Panc1 (cell line): Measurements from ENCODE around the gene YY2. TPM values are rescaled to one million over a fixed set of nuclear protein-coding genes. Genes with fewer than 3 reads are reported as not detected.

Source experiments
- ATAC-seq: fragments of 200-7000 bp; cut with Tn5 transposase; 2 replicates; pipeline ENCODE4 v1.9.1; 2020; ENCODE audit warnings: mild to moderate bottlenecking, moderate library complexity
- Bru-seq: library from RNA; stranded (reverse); fragments of 400-500 nt; gene quantifications from one replicate; lab custom pipeline; 2021; lab: Mats Ljungman, UMichigan
- BruChase-seq, 2 experiments: library from RNA; stranded (reverse); fragments of 400-500 nt; gene quantifications; one replicate each; lab custom pipeline; 2021; lab: Mats Ljungman, UMichigan
- BruUV-seq: library from RNA; stranded (reverse); fragments of 400-500 nt; replicated peaks from 2 replicates; lab custom pipeline; 2021; lab: Mats Ljungman, UMichigan
- CTCF ChIA-PET: fragments of 300-600 bp; sonication (Branson Sonifier 250); formaldehyde crosslinking; loops from one replicate; lab custom pipeline; 2022; ENCODE audit warnings: antibody characterized with exemption; lab: Charles Lee
- POLR2A ChIA-PET: fragments of 300-600 bp; sonication (Branson Sonifier 250); formaldehyde crosslinking; loops from one replicate; lab custom pipeline; 2022; ENCODE audit warnings: antibody characterized with exemption; lab: Charles Lee
- DNase-seq: peaks from one replicate; pipeline ENCODE4 v3.0.0-alpha.2; 2010; ENCODE audit warnings: low read depth, low spot score
- H3K27ac ChIP-seq: 2 replicates; pipeline ENCODE4 v1.5.1; 2011; ENCODE audit warnings: mild to moderate bottlenecking, low read length, inconsistent platforms
- H3K27me3 ChIP-seq: fragments of 200-500 bp; sonication (Bioruptor generic); 2 replicates; pipeline ENCODE4 v1.6.0; 2014; ENCODE audit warnings: low read length, inconsistent platforms; ENCODE audit not compliant: control insufficient read depth, insufficient read depth
- H3K36me3 ChIP-seq: fragments of 200-500 bp; sonication (Bioruptor generic); 2 replicates; pipeline ENCODE4 v1.5.1; 2014; ENCODE audit warnings: inconsistent platforms, mild to moderate bottlenecking, low read length, moderate library complexity; ENCODE audit not compliant: control insufficient read depth, insufficient read depth
- H3K4me1 ChIP-seq: 2 replicates; pipeline ENCODE4 v1.5.1; 2011; ENCODE audit warnings: inconsistent platforms, mild to moderate bottlenecking, low read length, moderate library complexity; ENCODE audit not compliant: control insufficient read depth, insufficient read depth
- H3K4me3 ChIP-seq, 2 experiments: 2 replicates each; pipeline ENCODE4 v1.5.1; 2011 to 2012; ENCODE audit warnings: low read depth in 2 of 2, low read length in 2 of 2, mild to moderate bottlenecking in 2 of 2, inconsistent platforms in 1 of 2, moderate library complexity in 1 of 2
- H3K9me3 ChIP-seq: fragments of 200-500 bp; sonication (Bioruptor generic); 2 replicates; pipeline ENCODE4 v1.5.1; 2014; ENCODE audit warnings: low read depth, mild to moderate bottlenecking, inconsistent platforms, low read length, moderate library complexity; ENCODE audit not compliant: control insufficient read depth, insufficient read depth
- POLR2AphosphoS5 ChIP-seq: IDR thresholded peaks from 2 replicates; pipeline ENCODE4 v1.6.1; 2012; ENCODE audit warnings: mild to moderate bottlenecking, low read depth, low read length, moderate library complexity
- SIN3A ChIP-seq: IDR thresholded peaks from 2 replicates; pipeline ENCODE4 v1.6.1; 2012; ENCODE audit warnings: low read depth, mild to moderate bottlenecking, low read length, moderate library complexity, borderline replicate concordance; ENCODE audit not compliant: insufficient read depth
- TCF7L2 ChIP-seq: IDR thresholded peaks from 2 replicates; pipeline ENCODE4 v1.6.1; 2011; ENCODE audit warnings: mild to moderate bottlenecking, low read depth, low read length, inconsistent platforms
- in situ Hi-C: cut with HindIII; loops from 2 replicates; pipeline ENCODE4 v1.10.0; 2016; ENCODE audit warnings: low sequenced_read_pairs, low pct_unique_long_range_greater_than_20kb
- intact Hi-C: fragments of 100-400 bp; cut with micrococcal nuclease; formaldehyde crosslinking; loops from one replicate; pipeline ENCODE4 v1.10.0; 2022; ENCODE audit not compliant: unreplicated experiment
- long read RNA-seq: library from polyadenylated mRNA; unstranded; transcript quantifications from one replicate; pipeline ENCODE4 v2.0.0, GENCODE V29; 2021; ENCODE audit not compliant: unreplicated experiment
- polyA plus RNA-seq: library from polyadenylated mRNA; unstranded; fragments of >200 nt; gene quantifications from one replicate; pipeline ENCODE4 v1.2.1, GENCODE V29; 2012; ENCODE audit warnings: missing spikeins; ENCODE audit not compliant: insufficient read length
- total RNA-seq: library from RNA; stranded (reverse); gene quantifications from one replicate; pipeline ENCODE4 v1.2.1, GENCODE V29; 2021; ENCODE audit not compliant: unreplicated experiment
- TF ChIP-seq, protein P1 (sequence below), 2 experiments: IDR thresholded peaks; 2 replicates each; pipeline ENCODE4 v1.6.1; 2011 to 2012; ENCODE audit warnings: low read depth in 2 of 2, control low read depth in 1 of 2, low read length in 1 of 2, mild to moderate bottlenecking in 1 of 2, moderate library complexity in 1 of 2; ENCODE audit not compliant: insufficient read depth in 1 of 2
- TF ChIP-seq, protein P2 (sequence below): fragments of 450-650 bp; IDR thresholded peaks from 2 replicates; pipeline ENCODE4 v1.5.1; 2017; ENCODE audit warnings: mild to moderate bottlenecking

Gene YY2
- total RNA-seq (2.0 TPM), Bru-seq, nascent RNA (percentile 67 among the genes with signal in this experiment), BruChase-seq, experiment 1, labeled RNA remaining after a 2-hour chase (percentile 60 among the genes with signal in this experiment), BruChase-seq, experiment 2, labeled RNA remaining after a 6-hour chase (percentile 70 among the genes with signal in this experiment)
- polyA plus RNA-seq, result 1.6 TPM
- long read RNA-seq, result 0 reads

DNA sequence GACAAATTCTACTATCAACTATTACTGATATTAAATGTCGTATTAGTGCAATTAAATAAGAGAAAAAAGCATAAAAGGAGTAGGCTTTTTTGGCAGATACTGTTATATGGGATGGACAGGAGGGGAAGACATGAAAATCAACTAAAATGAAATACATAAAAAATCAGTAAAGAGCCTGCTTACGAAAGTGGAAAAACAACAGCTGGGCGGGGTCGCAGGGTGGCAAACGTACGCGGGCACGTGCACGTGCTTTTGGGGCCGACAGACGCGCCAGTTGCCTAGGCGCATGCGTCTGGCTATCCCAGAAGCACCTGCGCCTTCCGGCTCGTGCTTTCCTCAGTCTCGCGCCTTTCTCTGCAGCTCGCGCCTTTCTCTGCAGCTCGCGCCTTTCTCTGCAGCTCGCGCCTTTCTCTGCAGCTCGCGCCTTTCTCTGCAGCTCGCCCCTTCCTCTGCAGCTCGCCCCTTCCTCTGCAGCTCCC is at the start of gene YY2:
Gene YY2 (plus strand): TSS at position 51 of the 479 bp plus-strand sequence. CDS start 498 bp downstream, outside the sequence.
- TF ChIP-seq TCF7L2 (no peak), SIN3A (no peak), POLR2AphosphoS5 (no peak)
- TF ChIP-seq, protein P1, sequence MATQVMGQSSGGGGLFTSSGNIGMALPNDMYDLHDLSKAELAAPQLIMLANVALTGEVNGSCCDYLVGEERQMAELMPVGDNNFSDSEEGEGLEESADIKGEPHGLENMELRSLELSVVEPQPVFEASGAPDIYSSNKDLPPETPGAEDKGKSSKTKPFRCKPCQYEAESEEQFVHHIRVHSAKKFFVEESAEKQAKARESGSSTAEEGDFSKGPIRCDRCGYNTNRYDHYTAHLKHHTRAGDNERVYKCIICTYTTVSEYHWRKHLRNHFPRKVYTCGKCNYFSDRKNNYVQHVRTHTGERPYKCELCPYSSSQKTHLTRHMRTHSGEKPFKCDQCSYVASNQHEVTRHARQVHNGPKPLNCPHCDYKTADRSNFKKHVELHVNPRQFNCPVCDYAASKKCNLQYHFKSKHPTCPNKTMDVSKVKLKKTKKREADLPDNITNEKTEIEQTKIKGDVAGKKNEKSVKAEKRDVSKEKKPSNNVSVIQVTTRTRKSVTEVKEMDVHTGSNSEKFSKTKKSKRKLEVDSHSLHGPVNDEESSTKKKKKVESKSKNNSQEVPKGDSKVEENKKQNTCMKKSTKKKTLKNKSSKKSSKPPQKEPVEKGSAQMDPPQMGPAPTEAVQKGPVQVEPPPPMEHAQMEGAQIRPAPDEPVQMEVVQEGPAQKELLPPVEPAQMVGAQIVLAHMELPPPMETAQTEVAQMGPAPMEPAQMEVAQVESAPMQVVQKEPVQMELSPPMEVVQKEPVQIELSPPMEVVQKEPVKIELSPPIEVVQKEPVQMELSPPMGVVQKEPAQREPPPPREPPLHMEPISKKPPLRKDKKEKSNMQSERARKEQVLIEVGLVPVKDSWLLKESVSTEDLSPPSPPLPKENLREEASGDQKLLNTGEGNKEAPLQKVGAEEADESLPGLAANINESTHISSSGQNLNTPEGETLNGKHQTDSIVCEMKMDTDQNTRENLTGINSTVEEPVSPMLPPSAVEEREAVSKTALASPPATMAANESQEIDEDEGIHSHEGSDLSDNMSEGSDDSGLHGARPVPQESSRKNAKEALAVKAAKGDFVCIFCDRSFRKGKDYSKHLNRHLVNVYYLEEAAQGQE (IDR thresholded peaks at IDR 0.05; ENCODE audit: insufficient read depth in 1 of 2, low read depth in 2 of 2, low read length in 1 of 2), result no peak
- TF ChIP-seq, protein P2, sequence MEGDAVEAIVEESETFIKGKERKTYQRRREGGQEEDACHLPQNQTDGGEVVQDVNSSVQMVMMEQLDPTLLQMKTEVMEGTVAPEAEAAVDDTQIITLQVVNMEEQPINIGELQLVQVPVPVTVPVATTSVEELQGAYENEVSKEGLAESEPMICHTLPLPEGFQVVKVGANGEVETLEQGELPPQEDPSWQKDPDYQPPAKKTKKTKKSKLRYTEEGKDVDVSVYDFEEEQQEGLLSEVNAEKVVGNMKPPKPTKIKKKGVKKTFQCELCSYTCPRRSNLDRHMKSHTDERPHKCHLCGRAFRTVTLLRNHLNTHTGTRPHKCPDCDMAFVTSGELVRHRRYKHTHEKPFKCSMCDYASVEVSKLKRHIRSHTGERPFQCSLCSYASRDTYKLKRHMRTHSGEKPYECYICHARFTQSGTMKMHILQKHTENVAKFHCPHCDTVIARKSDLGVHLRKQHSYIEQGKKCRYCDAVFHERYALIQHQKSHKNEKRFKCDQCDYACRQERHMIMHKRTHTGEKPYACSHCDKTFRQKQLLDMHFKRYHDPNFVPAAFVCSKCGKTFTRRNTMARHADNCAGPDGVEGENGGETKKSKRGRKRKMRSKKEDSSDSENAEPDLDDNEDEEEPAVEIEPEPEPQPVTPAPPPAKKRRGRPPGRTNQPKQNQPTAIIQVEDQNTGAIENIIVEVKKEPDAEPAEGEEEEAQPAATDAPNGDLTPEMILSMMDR, result no peak
- no peak within 1 kb of the TSS for H3K27ac ChIP-seq
- H3K9me3 ChIP-seq, result no peaks in the 10 kb centered on the region
- DNase-seq, result no peak
- POLR2A ChIA-PET, result no interaction called here
- no TSS peak for BruUV-seq
- intact Hi-C loops (no loop called here), in situ Hi-C loops (no loop called here)
- no peaks in the 10 kb centered on the region for H3K27me3 ChIP-seq
- CTCF ChIA-PET, result no interaction called here
- H3K4me3 ChIP-seq, result no peak within 1 kb of the TSS
- no peaks in the 10 kb centered on the region for H3K4me1 ChIP-seq
- no peaks in the 10 kb centered on the region; the same call in 1 of the 2 replicates for H3K36me3 ChIP-seq
- ATAC-seq, result no peak

DNA sequence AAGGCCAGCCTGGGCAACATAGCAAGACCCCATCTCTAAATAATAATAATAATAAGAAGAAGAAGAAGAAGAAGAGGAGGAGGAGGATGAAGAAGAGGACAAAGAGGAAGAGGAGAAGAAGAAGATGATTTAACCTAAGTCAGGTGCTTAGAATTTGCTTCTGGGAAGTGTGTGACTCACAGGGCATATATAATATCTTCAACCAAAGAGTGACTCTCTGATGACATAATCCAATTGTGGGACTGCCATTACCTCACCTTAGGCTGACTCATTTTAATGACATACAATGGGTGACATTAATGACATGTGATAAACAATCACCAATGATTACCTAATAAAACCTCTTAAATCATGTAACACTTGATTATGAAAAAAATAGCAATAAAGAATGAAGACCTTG is 49.1 kb upstream of the YY2 start:
- DNase-seq, result no peak
- TF ChIP-seq SIN3A (no peak), POLR2AphosphoS5 (no peak), TCF7L2 (no peak)
- TF ChIP-seq, protein P2, result no peak
- TF ChIP-seq, protein P1 (IDR thresholded peaks at IDR 0.05; ENCODE audit: insufficient read depth in 1 of 2, low read depth in 2 of 2, low read length in 1 of 2), result no peak
- H3K9me3 ChIP-seq, result no peaks in the 10 kb centered on the region
- no peaks in the 10 kb centered on the region for H3K36me3 ChIP-seq
- no peaks in the 10 kb centered on the region for H3K27me3 ChIP-seq
- in situ Hi-C loops, result no loop called here
- POLR2A ChIA-PET, result no interaction called here
- intact Hi-C loops, result no loop called here
- H3K27ac ChIP-seq, result no peak overlapping the region
- H3K4me3 ChIP-seq, result no peak overlapping the region
- CTCF ChIA-PET, result no interaction called here
- BruUV-seq, result no TSS peak
- no peak for ATAC-seq
- H3K4me1 ChIP-seq, result no peaks in the 10 kb centered on the region
